Liver (tissue), 2 donors: Measurements from ENCODE around the gene PPP2R3B.
"Not testable (repeated sequence)": the region's sequence is repeated elsewhere in the genome, so short reads cannot be mapped to it uniquely, and the experiment has no call there.

ENCODE experiments used
- GABPA ChIP-seq, 2 donors: IDR thresholded peaks in 1 of 2; conservative IDR thresholded peaks in 1 of 2; 2 replicates each; pipeline ENCODE4 v1.6.1; 2016; ENCODE audit warnings: antibody characterized with exemption in 2 of 2, mild to moderate bottlenecking in 1 of 2, moderate library complexity in 1 of 2
- YY1 ChIP-seq: IDR thresholded peaks from 2 replicates; pipeline ENCODE4 v1.6.1; 2016; ENCODE audit warnings: antibody characterized with exemption, mild to moderate bottlenecking
- donor health status: healthy.

DNA sequence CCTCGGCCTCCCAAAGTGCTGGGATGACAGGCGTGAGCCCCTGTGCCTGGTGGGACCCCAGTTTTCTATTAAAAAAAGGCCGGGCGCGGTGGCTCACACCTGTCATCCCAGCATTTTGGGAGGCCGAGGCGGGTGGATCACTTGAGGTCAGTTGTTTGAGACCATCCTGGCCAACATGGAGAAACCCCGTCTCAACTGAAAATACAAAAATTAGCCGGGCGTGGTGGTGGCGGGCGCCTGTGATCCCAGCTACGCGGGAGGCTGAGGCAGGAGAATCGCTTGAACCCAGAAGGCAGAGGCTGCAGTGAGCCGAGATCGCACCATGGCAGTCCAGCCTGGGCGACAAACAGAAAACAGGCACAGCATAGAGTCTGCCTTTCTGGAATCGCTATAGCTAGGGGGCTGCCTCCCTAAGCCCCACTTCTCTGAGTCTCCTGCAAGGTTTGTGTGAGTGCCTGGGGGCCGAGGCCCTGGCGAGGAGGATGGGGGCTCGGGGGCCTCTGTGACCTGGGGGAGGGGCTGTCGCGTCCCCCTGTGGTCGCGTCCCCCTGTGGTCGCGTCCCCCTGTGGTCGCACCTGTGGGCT is 56.5 kb downstream of the PPP2R3B start:
- TF ChIP-seq YY1; GABPA (IDR thresholded peaks at IDR 0.05 in 1 of 2, conservative IDR thresholded peaks at IDR 0.05 in 1 of 2): not testable (repeated sequence)
